Peyer's patch (tissue), 4 donors: ENCODE results near the gene PTGR3.

Source experiments
- CTCF ChIP-seq, 6 experiments: fragments of 450-650 bp in 4 of 6; fragments of 200-600 bp in 2 of 6; sonication (generic) in 1 of 6; IDR thresholded peaks; one replicate each; pipeline ENCODE4 v1.5.1; 2017 to 2019; ENCODE audit warnings: antibody characterized with exemption in 6 of 6, mild to moderate bottlenecking in 3 of 6, moderate library complexity in 1 of 6
- POLR2A ChIP-seq, 2 donors: fragments of 450-650 bp; IDR thresholded peaks; one replicate each; pipeline ENCODE4 v1.5.1; 2017; ENCODE audit warnings: antibody characterized with exemption in 2 of 2, mild to moderate bottlenecking in 2 of 2, moderate library complexity in 2 of 2

GRCh38 chr18:75223687-75224347, 14.9 kb upstream of the PTGR3 start:
- no peak for TF ChIP-seq CTCF (IDR thresholded peaks at IDR 0.05)
- TF ChIP-seq POLR2A (IDR thresholded peaks at IDR 0.05): no peak
